Fibroblast of gingiva (primary cell): ENCODE data around the gene PDE1C.

ENCODE experiments used
- DNase-seq: peaks from one replicate; pipeline ENCODE4 v3.0.0-alpha.2; 2011; ENCODE audit warnings: low read depth

The PDE1C gene

GRCh38 chr7:31772211-31772610 lies 298.0 kb downstream of the PDE1C start:
- DNase-seq = no peak

GRCh38 chr7:31767686-31768358 lies 302.4 kb downstream of the PDE1C start:
- DNase-seq = no peak

- DNase-seq = no peak
These were observed 305.7 kb downstream of the PDE1C start for GRCh38 chr7:31764462-31764861.

- DNase-seq = no peak
These were observed 306.7 kb downstream of the PDE1C start for GRCh38 chr7:31763548-31763947.

GRCh38 chr7:31761646-31762045 lies 308.6 kb downstream of the PDE1C start:
- DNase-seq = no peak

- no peak for DNase-seq
These were observed 311.5 kb downstream of the PDE1C start for GRCh38 chr7:31758755-31759154.

GRCh38 chr7:31751726-31752125 lies 318.5 kb downstream of the PDE1C start:
- no peak for DNase-seq

GRCh38 chr7:31748084-31748483 lies 322.1 kb downstream of the PDE1C start:
- no peak for DNase-seq

GRCh38 chr7:31747553-31747952 lies 322.7 kb downstream of the PDE1C start:
- DNase-seq = no peak

- DNase-seq = peak; percentile 45
These were observed 325.8 kb downstream of the PDE1C start for GRCh38 chr7:31744294-31744874.

GRCh38 chr7:31741852-31742251 lies 328.4 kb downstream of the PDE1C start:
- no peak for DNase-seq

- DNase-seq = peak; percentile 18
These were observed 333.9 kb downstream of the PDE1C start for GRCh38 chr7:31735991-31736982.

GRCh38 chr7:31734456-31734855 lies 335.8 kb downstream of the PDE1C start:
- DNase-seq = no peak

- DNase-seq = no peak
These were observed 340.9 kb downstream of the PDE1C start for GRCh38 chr7:31729195-31729804.

GRCh38 chr7:31724696-31725095 lies 345.5 kb downstream of the PDE1C start:
- DNase-seq = no peak

- no peak for DNase-seq
These were observed 349.8 kb downstream of the PDE1C start for GRCh38 chr7:31720366-31720765.

GRCh38 chr7:31716355-31716754 lies 353.9 kb downstream of the PDE1C start:
- no peak for DNase-seq

GRCh38 chr7:31710171-31710570 lies 360.0 kb downstream of the PDE1C start:
- DNase-seq = no peak

GRCh38 chr7:31707089-31707488 lies 363.1 kb downstream of the PDE1C start:
- DNase-seq = no peak

- no peak for DNase-seq
These were observed 364.8 kb downstream of the PDE1C start for GRCh38 chr7:31705377-31705776.

- DNase-seq = no peak
These were observed 367.9 kb downstream of the PDE1C start for GRCh38 chr7:31702354-31702753.
